Pulmonary artery endothelial cell (primary cell): ENCODE results near the gene SPATA32. TPM values are rescaled to one million over a fixed set of nuclear protein-coding genes. Genes with fewer than 3 reads are reported as not detected.

Source experiments
- DNase-seq: peaks from one replicate; pipeline ENCODE4 v3.0.0-alpha.2; 2011; ENCODE audit warnings: low read depth, low spot score
- total RNA-seq: library from RNA; depleted of rRNA; stranded (reverse); fragments of >200 nt; gene quantifications from 2 replicates; pipeline ENCODE4 v1.2.3, GENCODE V29; 2014

Gene SPATA32
- total RNA-seq, 1 donor from 2014 or later: not detected

GRCh38 chr17:45293413-45294211, 31.7 kb upstream of the SPATA32 start:
- DNase-seq: peak; percentile 80

- DNase-seq: no peak
Measured at GRCh38 chr17:45292696-45293412, 31.0 kb upstream of the SPATA32 start.

GRCh38 chr17:45291171-45291805, 29.4 kb upstream of the SPATA32 start:
- no peak for DNase-seq

- no peak for DNase-seq
Measured at GRCh38 chr17:45290269-45290765, 28.4 kb upstream of the SPATA32 start.

- DNase-seq: no peak
Measured at GRCh38 chr17:45289301-45290268, 27.7 kb upstream of the SPATA32 start.

- DNase-seq: no peak
Measured at GRCh38 chr17:45288825-45289224, 26.9 kb upstream of the SPATA32 start.

GRCh38 chr17:45287526-45288500, 25.9 kb upstream of the SPATA32 start:
- DNase-seq: no peak

- no peak for DNase-seq
Measured at GRCh38 chr17:45286286-45286685, 24.4 kb upstream of the SPATA32 start.

GRCh38 chr17:45284176-45285140, 22.6 kb upstream of the SPATA32 start:
- DNase-seq: no peak

- no peak for DNase-seq
Measured at GRCh38 chr17:45283711-45284110, 21.8 kb upstream of the SPATA32 start.

GRCh38 chr17:45282683-45283644, 21.1 kb upstream of the SPATA32 start:
- no peak for DNase-seq

- DNase-seq: no peak
Measured at GRCh38 chr17:45279898-45280297, 18.0 kb upstream of the SPATA32 start.

GRCh38 chr17:45277992-45278391, 16.1 kb upstream of the SPATA32 start:
- DNase-seq: no peak

- peak; percentile 88 for DNase-seq
Measured at GRCh38 chr17:45277216-45277849, 15.4 kb upstream of the SPATA32 start.

- DNase-seq: no peak
Measured at GRCh38 chr17:45276031-45276430, 14.1 kb upstream of the SPATA32 start.

GRCh38 chr17:45274033-45274432, 12.1 kb upstream of the SPATA32 start:
- DNase-seq: no peak

- DNase-seq: no peak
Measured at GRCh38 chr17:45273551-45273957, 11.7 kb upstream of the SPATA32 start.
